GM21515 (cell line): ENCODE data around the gene HERPUD1.

Experiments used
- ATAC-seq: cut with Tn5 transposase; IDR thresholded peaks from one replicate; pipeline ENCODE4 v1.9.1; 2021; ENCODE audit not compliant: unreplicated experiment

HERPUD1 gene

GRCh38 chr16:56910654-56911539 is 21.0 kb upstream of the HERPUD1 start:
- no peak for ATAC-seq

- peak; percentile 55 for ATAC-seq
Observed at GRCh38 chr16:56911771-56912571, 20.0 kb upstream of the HERPUD1 start.

- no peak for ATAC-seq
Observed at GRCh38 chr16:56912746-56913708, 18.9 kb upstream of the HERPUD1 start.

GRCh38 chr16:56914896-56915295 is 17.0 kb upstream of the HERPUD1 start:
- ATAC-seq: no peak

GRCh38 chr16:56915336-56916119 is 16.4 kb upstream of the HERPUD1 start:
- ATAC-seq: no peak

- peak; percentile 68 for ATAC-seq
Observed at GRCh38 chr16:56916571-56917403, 15.2 kb upstream of the HERPUD1 start.

- ATAC-seq: no peak
Observed at GRCh38 chr16:56918467-56919012, 13.4 kb upstream of the HERPUD1 start.

- no peak for ATAC-seq
Observed at GRCh38 chr16:56919099-56919800, 12.7 kb upstream of the HERPUD1 start.

GRCh38 chr16:56921571-56921970 is 10.4 kb upstream of the HERPUD1 start:
- ATAC-seq: no peak

GRCh38 chr16:56923481-56924091 is 8.4 kb upstream of the HERPUD1 start:
- no peak for ATAC-seq

- ATAC-seq: no peak
Observed at GRCh38 chr16:56927471-56927870, 4.5 kb upstream of the HERPUD1 start.

- no peak for ATAC-seq
Observed at GRCh38 chr16:56929639-56930038, 2.3 kb upstream of the HERPUD1 start.

GRCh38 chr16:56930486-56931270 is 1.3 kb upstream of the HERPUD1 start:
- ATAC-seq: peak; percentile 0

GRCh38 chr16:56931271-56931891 is 561 bp upstream of the HERPUD1 start:
- ATAC-seq: peak; percentile 40

- peak; percentile 20 for ATAC-seq
Observed at GRCh38 chr16:56932721-56933619, 1.0 kb downstream of the HERPUD1 start.
